ENCODE results near the gene TRIM47. TPM values are rescaled to one million over a fixed set of nuclear protein-coding genes. Genes with fewer than 3 reads are reported as not detected.

The TRIM47 gene
- total and polyA plus RNA-seq, 2 of the 13 experiments (the other 11 are each of a cell fraction or from before 2014, with no cell fraction given) = 33.5 to 82.0 TPM

- TF ChIP-seq ZNF615 (CRISPR knock-in tag; IDR thresholded peaks at IDR 0.05; ENCODE audit: borderline replicate concordance) (no peak), HOMEZ (CRISPR knock-in tag; IDR thresholded peaks at IDR 0.05; ENCODE audit: low read depth) (no peak), ZNF468 (CRISPR knock-in tag; IDR thresholded peaks at IDR 0.05) (0 out of 2 replicates have a peak, but pooled peaks have one; percentile 26), RNF2 (conservative IDR thresholded peaks at IDR 0.05; ENCODE audit: low read depth) (peak; percentile 89; the same call in 1 of the 2 replicates), ELF4 (CRISPR knock-in tag; IDR thresholded peaks at IDR 0.05; ENCODE audit: borderline replicate concordance) (no peak), ATM (IDR thresholded peaks at IDR 0.05; ENCODE audit: borderline replicate concordance) (no peak), ZFX (CRISPR knock-in tag; IDR thresholded peaks at IDR 0.05; ENCODE audit: low read depth) (peak; percentile 93), PBX2 (CRISPR knock-in tag; IDR thresholded peaks at IDR 0.05) (no peak), ZNF121 (CRISPR knock-in tag; IDR thresholded peaks at IDR 0.05) (no peak; the same call in 1 of the 2 replicates), CENPX (CRISPR knock-in tag; IDR thresholded peaks at IDR 0.05) (no peak), GZF1 (CRISPR knock-in tag; IDR thresholded peaks at IDR 0.05) (no peak), PLRG1 (conservative IDR thresholded peaks at IDR 0.05) (no peak), ZNF414 (CRISPR knock-in tag; IDR thresholded peaks at IDR 0.05) (no peak), POLR2A (IDR thresholded peaks at IDR 0.05; ENCODE audit: insufficient read depth in 1 of 2, low read depth in 2 of 2, low read length in 2 of 2) (peak in 1 of 2 experiments; percentile 92; a peak in 2 of 4 replicates), RERE (CRISPR knock-in tag; IDR thresholded peaks at IDR 0.05; ENCODE audit: low read depth) (0 out of 2 replicates have a peak, but pooled peaks have one; percentile 32), ZMYM2 (CRISPR knock-in tag; IDR thresholded peaks at IDR 0.05) (no peak), ZNF251 (CRISPR knock-in tag; IDR thresholded peaks at IDR 0.05) (no peak), JDP2 (CRISPR knock-in tag; IDR thresholded peaks at IDR 0.05; ENCODE audit: borderline replicate concordance) (no peak), SUZ12 (IDR thresholded peaks at IDR 0.05; ENCODE audit: low read depth, low read length) (no peak), DNMT3B (CRISPR knock-in tag; conservative IDR thresholded peaks at IDR 0.05) (no peak)
Measured at GRCh38 chr17:75896415-75897159, 18.2 kb upstream of the TRIM47 start, which contains the start of gene TRIM65 (continued).

All from HepG2 (cell line).